Lung (tissue), 12 donors: ENCODE data around the gene DCLK1. TPM values are rescaled to one million over a fixed set of nuclear protein-coding genes. Genes with fewer than 3 reads are reported as not detected.

Experiments
- ATAC-seq: fragments of 200-7000 bp; cut with Tn5 transposase; one replicate; pipeline ENCODE4 v1.9.1; 2020; ENCODE audit warnings: moderate number of reproducible peaks; ENCODE audit not compliant: insufficient read depth, low FRiP score
- DNase-seq, 3 donors: peaks; one replicate each; pipeline ENCODE4 v3.0.0-alpha.2; 2013 to 2017
- H3K27ac ChIP-seq, 2 donors: one replicate each; pipeline ENCODE4 v1.5.1; 2013; ENCODE audit warnings: mild to moderate bottlenecking in 2 of 2, moderate library complexity in 2 of 2, control low read depth in 1 of 2, inconsistent platforms in 1 of 2, low read depth in 1 of 2, low read length in 1 of 2
- H3K27me3 ChIP-seq, 3 donors: one replicate each; pipeline ENCODE4 v1.5.1; 2013; ENCODE audit warnings: low read length in 2 of 3; ENCODE audit not compliant: control insufficient read depth in 3 of 3, insufficient read depth in 3 of 3
- H3K36me3 ChIP-seq, 4 donors: one replicate each; pipeline ENCODE4 v1.5.1; 2013; ENCODE audit warnings: low read length in 4 of 4, mild to moderate bottlenecking in 1 of 4, moderate library complexity in 1 of 4; ENCODE audit not compliant: control insufficient read depth in 4 of 4, insufficient read depth in 4 of 4
- H3K4me1 ChIP-seq, 5 donors: one replicate each; pipeline ENCODE4 v1.5.1; 2013; ENCODE audit warnings: low read length in 5 of 5, mild to moderate bottlenecking in 2 of 5, moderate library complexity in 1 of 5; ENCODE audit not compliant: control insufficient read depth in 5 of 5, insufficient read depth in 5 of 5
- H3K4me3 ChIP-seq: one replicate; pipeline ENCODE4 v1.5.1; 2013; ENCODE audit warnings: mild to moderate bottlenecking, control low read depth, moderate library complexity
- H3K9ac ChIP-seq, 2 donors: one replicate each; pipeline ENCODE4 v1.5.1; 2013; ENCODE audit warnings: low read length in 2 of 2, control low read depth in 1 of 2; ENCODE audit not compliant: insufficient read depth in 1 of 2
- H3K9me3 ChIP-seq, 4 donors: one replicate each; pipeline ENCODE4 v1.5.1; 2013; ENCODE audit warnings: low read length in 3 of 4, mild to moderate bottlenecking in 1 of 4, moderate library complexity in 1 of 4; ENCODE audit not compliant: control insufficient read depth in 4 of 4, insufficient read depth in 3 of 4
- CTCF ChIP-seq: IDR thresholded peaks from 2 replicates; pipeline ENCODE4 v1.5.1; 2012; ENCODE audit warnings: mild to moderate bottlenecking; ENCODE audit errors: control extremely low read depth, extremely low read depth
- WGBS, 2 donors: extraction: QIAGEN DNeasy Blood & Tissue Kit; methylation state at CpG; one replicate each; pipeline ENCODE4 v1.1.7; 2013; 5-methylcytosine and 5-hydroxymethylcytosine counted together
- polyA plus RNA-seq, 2 donors: library from polyadenylated mRNA; stranded (reverse); fragments of 200-250 nt; gene quantifications; one replicate each; pipeline ENCODE4 v1.2.1, GENCODE V29; 2013
- total RNA-seq, 2 donors: library from RNA; depleted of rRNA in 1 of 2; stranded (reverse); fragments of >200 nt in 1 of 2; gene quantifications; one replicate each; pipeline ENCODE4 v1.2.1, GENCODE V29; 2014 to 2021
- donor health status: control.
- donor health status: control.
- donor health status: Bipolar disorder and iron deficiency.
- donor health status: healthy.
- donor health status: DM: yes; HTN: yes; CAD: no.

The DCLK1 gene
- total and polyA plus RNA-seq, 4 donors = 1.2 to 23.5 (median 7.0) TPM

- DNase-seq (no peak), ATAC-seq (no peak)
- no peak overlapping the region for H3K4me3 ChIP-seq
- no peak overlapping the region for H3K27ac ChIP-seq
- no peak for TF ChIP-seq CTCF
- WGBS, 2 donors = 92 to 93% methylated on average over 4 of the region's 4 CpGs
- H3K9ac ChIP-seq = no peak overlapping the region
- no peaks in the 10 kb centered on the region for H3K9me3 ChIP-seq
- H3K36me3 ChIP-seq = no peaks in the 10 kb centered on the region
- no peaks in the 10 kb centered on the region for H3K4me1 ChIP-seq
- H3K27me3 ChIP-seq = no peaks in the 10 kb centered on the region
These were observed 320.9 kb downstream of the DCLK1 start for GRCh38 chr13:35810321-35810720.

- no peak for TF ChIP-seq CTCF
- Histone ChIP-seq H3K9ac (no peak overlapping the region), H3K27ac (no peak overlapping the region), H3K27me3 (no peaks in the 10 kb centered on the region), H3K4me3 (no peak overlapping the region), H3K36me3 (no peaks in the 10 kb centered on the region), H3K4me1 (no peaks in the 10 kb centered on the region), H3K9me3 (no peaks in the 10 kb centered on the region)
- WGBS, 2 donors = 89% methylated on average over 6 of the region's 6 CpGs
- ATAC-seq (no peak), DNase-seq (no peak)
These were observed 322.3 kb downstream of the DCLK1 start for GRCh38 chr13:35808846-35809245.

DNA sequence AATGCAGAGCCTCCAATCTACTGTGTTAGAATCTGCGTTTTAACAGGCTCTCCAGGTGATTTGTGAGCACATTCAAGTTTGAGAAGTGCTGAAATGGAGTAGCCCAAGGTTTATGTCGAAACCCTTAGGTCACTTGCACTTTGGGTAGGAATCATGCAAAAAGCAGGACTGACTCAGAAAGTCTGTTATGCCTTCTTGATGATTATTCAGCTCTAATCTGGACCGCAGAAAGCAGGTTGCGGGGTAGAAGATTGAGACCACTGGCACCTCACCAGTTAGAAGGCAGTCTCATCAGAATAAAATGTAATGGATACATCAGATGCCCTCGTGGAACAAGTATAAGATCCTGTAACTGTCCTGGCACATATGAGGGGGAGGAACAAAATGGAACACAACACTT lies 326.3 kb downstream of the DCLK1 start:
- no peak for DNase-seq
- H3K9ac ChIP-seq = no peak overlapping the region
- no peaks in the 10 kb centered on the region for H3K27me3 ChIP-seq
- H3K36me3 ChIP-seq = no peaks in the 10 kb centered on the region
- TF ChIP-seq CTCF = no peak
- 84 to 86% methylated on average over 5 of the region's 5 CpGs for WGBS, 2 donors
- no peaks in the 10 kb centered on the region for H3K9me3 ChIP-seq
- no peak overlapping the region for H3K27ac ChIP-seq
- no peak for ATAC-seq
- no peaks in the 10 kb centered on the region for H3K4me1 ChIP-seq
- H3K4me3 ChIP-seq = no peak overlapping the region

DNA sequence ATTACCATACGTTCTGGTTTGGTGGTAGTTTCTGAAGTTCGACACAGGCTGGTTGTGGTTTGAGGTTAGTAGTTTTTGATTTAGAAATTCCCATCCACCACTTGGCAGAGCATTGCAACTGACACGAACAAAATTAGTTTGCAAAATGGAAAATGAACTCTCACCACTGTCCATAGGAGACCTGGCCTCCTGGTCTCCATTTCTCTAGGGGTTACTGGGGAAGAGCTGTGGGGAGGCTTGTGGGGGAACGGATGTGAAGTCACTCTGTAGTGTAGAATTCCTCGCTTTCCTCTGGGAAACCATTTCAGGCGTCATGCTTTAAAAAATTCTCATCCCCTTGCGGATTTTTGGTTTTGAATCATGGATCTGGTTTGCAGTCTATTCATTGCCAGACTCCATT lies 333.2 kb downstream of the DCLK1 start:
- Histone ChIP-seq H3K9ac (no peak overlapping the region), H3K27me3 (no peaks in the 10 kb centered on the region), H3K9me3 (no peaks in the 10 kb centered on the region), H3K27ac (no peak overlapping the region), H3K4me3 (no peak overlapping the region), H3K36me3 (no peaks in the 10 kb centered on the region), H3K4me1 (peaks cover 0 to 8% (median 0%) of the 10 kb centered on the region in 5 donors)
- DNase-seq (no peak), ATAC-seq (no peak)
- 85 to 89% methylated on average over 7 of the region's 7 CpGs for WGBS, 2 donors
- no peak for TF ChIP-seq CTCF
